A549 treated with DMSO at 1 μM for 4 hours (cell line): Measurements from ENCODE around the gene SLC22A7. TPM values are rescaled to one million over a fixed set of nuclear protein-coding genes. Genes with fewer than 3 reads are reported as not detected.

ENCODE experiments used
- total RNA-seq: library from RNA; stranded (reverse); fragments of 200-300 nt; extraction: Qiagen RNA extraction; gene quantifications from 5 replicates; pipeline ENCODE4 v1.2.3, GENCODE V29; 2022; ENCODE audit warnings: low read depth

Gene SLC22A7, protein sequence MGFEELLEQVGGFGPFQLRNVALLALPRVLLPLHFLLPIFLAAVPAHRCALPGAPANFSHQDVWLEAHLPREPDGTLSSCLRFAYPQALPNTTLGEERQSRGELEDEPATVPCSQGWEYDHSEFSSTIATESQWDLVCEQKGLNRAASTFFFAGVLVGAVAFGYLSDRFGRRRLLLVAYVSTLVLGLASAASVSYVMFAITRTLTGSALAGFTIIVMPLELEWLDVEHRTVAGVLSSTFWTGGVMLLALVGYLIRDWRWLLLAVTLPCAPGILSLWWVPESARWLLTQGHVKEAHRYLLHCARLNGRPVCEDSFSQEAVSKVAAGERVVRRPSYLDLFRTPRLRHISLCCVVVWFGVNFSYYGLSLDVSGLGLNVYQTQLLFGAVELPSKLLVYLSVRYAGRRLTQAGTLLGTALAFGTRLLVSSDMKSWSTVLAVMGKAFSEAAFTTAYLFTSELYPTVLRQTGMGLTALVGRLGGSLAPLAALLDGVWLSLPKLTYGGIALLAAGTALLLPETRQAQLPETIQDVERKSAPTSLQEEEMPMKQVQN
- not detected in 5 replicates for total RNA-seq

GRCh38 chr6:43297644-43298564 lies at the start of gene SLC22A7:
SLC22A7 (plus strand) TSS chr6:43298260; CDS start chr6:43298359, 99 bp downstream.

DNA sequence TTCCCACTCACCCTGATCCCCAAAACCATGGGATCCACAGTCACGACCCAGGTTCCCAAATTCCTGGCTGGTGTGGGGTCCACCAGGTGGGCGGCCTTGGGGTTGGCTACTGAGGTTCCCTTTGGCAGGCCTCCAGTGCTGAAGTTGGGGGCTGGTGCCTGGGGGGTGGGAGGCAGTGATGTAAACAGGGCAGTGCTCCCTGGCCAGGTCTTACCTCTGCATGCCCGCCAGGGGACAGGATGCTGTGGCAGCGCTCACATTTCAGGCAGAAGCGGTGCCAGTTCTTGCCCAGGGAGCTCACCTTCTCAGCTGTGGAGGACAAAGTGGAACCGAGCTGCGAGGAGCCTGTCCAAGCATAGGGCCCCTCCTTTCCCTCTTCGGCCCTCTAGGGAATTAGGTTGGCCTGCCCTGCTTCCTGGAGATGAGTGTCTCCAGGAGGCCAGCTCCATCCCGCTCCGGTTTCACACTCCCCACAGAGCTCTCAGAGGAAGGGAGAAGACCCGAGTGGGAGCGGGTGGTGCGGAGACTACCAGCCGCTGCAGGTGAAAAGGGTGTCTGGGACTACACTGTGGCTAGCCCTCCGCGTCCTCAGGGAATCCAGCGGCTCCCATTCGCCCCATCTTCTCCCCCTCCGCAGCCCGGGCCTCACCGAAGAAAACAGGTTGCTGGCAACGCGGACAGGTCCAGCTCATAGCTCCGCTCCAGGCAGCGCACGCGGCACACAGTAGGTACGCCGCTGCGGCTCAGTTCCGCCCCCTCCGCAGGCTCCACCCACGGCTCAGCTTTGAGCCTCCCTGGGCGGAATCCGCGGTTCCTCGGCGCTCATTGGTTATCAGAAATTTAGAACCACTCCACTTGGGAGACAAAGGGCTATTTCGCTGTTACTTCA lies 10.3 kb downstream of the SLC22A7 start, which contains the start of gene CRIP3:
Gene CRIP3, minus strand, starts transcription at position 726 of the 889 bp plus-strand sequence. Its CDS starts 34 bp downstream, at position 692.

Other genes starting within 250 kb of the SLC22A7 start
- 7.3 to 8.5 TPM (median 7.6 TPM) in 5 replicates for gene CUL7, start 244.4 kb upstream of the SLC22A7 start, total RNA-seq
- gene MRPL2, start 238.8 kb upstream of the SLC22A7 start, total RNA-seq = 50.9 to 60.3 TPM (median 57.7 TPM) in 5 replicates
- gene KLC4, start 238.6 kb upstream of the SLC22A7 start, total RNA-seq = 7.1 to 8.7 TPM (median 7.6 TPM) in 5 replicates
- 4.3 to 5.8 TPM (median 4.9 TPM) in 5 replicates for gene PTK7, start 221.9 kb upstream of the SLC22A7 start, total RNA-seq
- gene SRF, start 127.0 kb upstream of the SLC22A7 start, total RNA-seq = 15.0 to 18.1 TPM (median 17.4 TPM) in 5 replicates
- 5.4 to 10.4 TPM (median 9.7 TPM) in 5 replicates for gene CUL9, start 116.1 kb upstream of the SLC22A7 start, total RNA-seq
- gene DNPH1, start 68.8 kb upstream of the SLC22A7 start, total RNA-seq = 74.5 to 96.8 TPM (median 85.9 TPM) in 5 replicates
- gene TTBK1, start 54.8 kb upstream of the SLC22A7 start, total RNA-seq = 0.03 to 0.09 TPM (median 0.06 TPM) in 4 of 5 replicates, not detected in the other
- 0.45 to 0.83 TPM (median 0.58 TPM) in 5 replicates for gene CRIP3, start 10.6 kb downstream of the SLC22A7 start, total RNA-seq
- gene ZNF318, start 71.4 kb downstream of the SLC22A7 start, total RNA-seq = 4.7 to 6.5 TPM (median 5.6 TPM) in 5 replicates
- 8.5 to 10.4 TPM (median 9.6 TPM) in 5 replicates for gene ABCC10, start 129.3 kb downstream of the SLC22A7 start, total RNA-seq
- 3.5 to 6.8 TPM (median 6.4 TPM) in 5 replicates for gene DLK2, start 157.3 kb downstream of the SLC22A7 start, total RNA-seq
- gene TJAP1, start 179.3 kb downstream of the SLC22A7 start, total RNA-seq = 18.6 to 21.0 TPM (median 20.1 TPM) in 5 replicates
- 0.74 to 1.3 TPM (median 1.1 TPM) in 5 replicates for gene LRRC73, start 212.1 kb downstream of the SLC22A7 start, total RNA-seq
- gene YIPF3, start 218.7 kb downstream of the SLC22A7 start, total RNA-seq = 60.8 to 71.1 TPM (median 68.3 TPM) in 5 replicates
- 47.0 to 60.7 TPM (median 53.9 TPM) in 5 replicates for gene POLR1C, start 218.8 kb downstream of the SLC22A7 start, total RNA-seq